Activated T-helper 1 cell treated with anti-CD3 and anti-CD28 coated beads, Interleukin-2, amount 50 U/mL, for 16 hours (primary cell): ENCODE measurements around the gene TNS4.

Experiments
- DNase-seq, 2 donors: peaks; one replicate each; pipeline ENCODE4 v3.0.0-alpha.2; 2020; ENCODE audit warnings: low read depth in 1 of 2, low spot score in 1 of 2

The TNS4 gene

GRCh38 chr17:40473573-40474365 lies 27.7 kb downstream of the TNS4 start:
- no peak for DNase-seq

- DNase-seq, result no peak
Measured at GRCh38 chr17:40472733-40473452, 28.5 kb downstream of the TNS4 start.

- no peak for DNase-seq
Measured at GRCh38 chr17:40471846-40472732, 29.3 kb downstream of the TNS4 start.

GRCh38 chr17:40470932-40471828 lies 30.2 kb downstream of the TNS4 start:
- no peak for DNase-seq

GRCh38 chr17:40469805-40470675 lies 31.4 kb downstream of the TNS4 start:
- DNase-seq, result no peak

DNA sequence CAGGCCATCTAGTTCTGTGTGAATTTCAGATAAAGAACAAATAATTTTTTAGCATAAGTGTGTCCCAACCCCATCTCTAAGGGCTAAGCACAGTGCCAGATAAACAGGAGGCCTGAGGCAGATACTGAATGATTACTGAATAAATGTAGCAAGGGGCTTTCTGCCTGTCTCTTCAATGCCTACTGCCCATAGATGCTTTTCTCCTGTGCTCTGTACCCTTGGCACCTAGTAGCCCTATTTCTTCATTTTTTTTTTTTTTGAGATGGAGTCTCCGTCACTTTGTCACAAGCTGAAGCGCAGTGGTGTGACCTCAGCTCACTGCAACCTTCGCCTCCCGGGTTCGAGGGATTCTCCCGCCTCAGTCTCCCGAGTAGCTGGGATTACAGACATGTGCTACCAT lies 32.9 kb downstream of the TNS4 start:
- DNase-seq, result no peak

DNA sequence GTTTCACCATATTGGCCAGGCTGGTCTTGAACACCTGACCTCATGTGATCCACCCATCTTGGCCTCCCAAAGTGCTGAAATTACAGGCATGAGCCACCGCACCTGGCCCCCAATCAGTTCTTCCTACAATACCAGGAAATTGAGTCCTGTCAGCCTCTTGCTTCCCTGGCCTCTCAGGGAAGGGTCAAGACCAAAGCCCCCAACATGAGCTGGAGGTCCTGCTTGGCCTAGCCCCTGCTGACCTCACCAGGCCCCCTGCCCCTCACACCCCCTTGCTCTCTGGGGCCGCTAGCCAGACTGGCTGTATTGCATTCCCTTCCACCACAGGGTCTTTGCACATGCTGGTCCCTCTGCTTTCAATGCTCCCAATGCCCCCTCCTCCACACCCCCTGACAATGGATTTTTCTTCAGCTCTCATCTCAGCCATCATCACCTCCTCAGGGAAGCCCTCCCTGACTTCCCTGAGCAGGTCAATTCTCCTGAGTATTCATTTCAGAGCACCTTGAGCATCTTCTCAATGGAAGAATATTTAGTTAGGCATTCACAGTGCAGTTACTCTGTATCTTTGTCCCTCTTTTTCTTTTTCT lies 34.0 kb downstream of the TNS4 start:
- no peak for DNase-seq

DNA sequence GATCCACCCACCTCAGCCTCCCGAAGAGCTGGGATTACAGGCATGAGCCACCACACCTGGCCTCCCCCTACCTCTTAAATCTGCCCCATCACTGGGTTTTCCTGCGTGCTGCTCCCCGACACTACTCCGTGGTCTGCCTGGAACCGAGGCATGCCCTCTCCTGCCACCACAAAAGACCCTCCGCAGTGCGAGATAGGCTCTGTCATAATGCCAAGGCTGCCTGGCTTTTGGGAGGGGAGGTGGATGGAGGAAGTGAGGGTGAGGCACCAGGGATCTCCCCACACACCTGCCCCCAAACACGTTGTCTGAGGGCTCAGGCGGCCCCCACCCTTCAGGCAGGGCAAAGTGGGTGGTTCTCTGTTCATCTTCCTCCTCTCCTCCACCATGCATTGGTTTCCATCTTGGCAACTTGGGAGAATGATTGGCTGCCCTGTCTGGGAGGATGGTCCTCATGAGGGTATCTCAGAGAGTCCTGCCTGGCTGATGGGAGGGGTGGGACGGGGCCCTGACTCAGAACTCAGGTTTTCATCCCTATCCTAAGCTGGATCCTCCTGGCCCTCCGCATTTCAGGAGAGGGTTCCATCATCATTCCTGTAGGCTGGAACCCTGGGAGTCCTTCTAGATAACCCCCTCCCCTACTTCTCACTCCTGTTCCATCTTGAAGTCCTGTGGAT lies 35.0 kb downstream of the TNS4 start:
- DNase-seq, result no peak

GRCh38 chr17:40464392-40464855 lies 37.0 kb downstream of the TNS4 start:
- DNase-seq, result no peak

- no peak for DNase-seq
Measured at GRCh38 chr17:40463122-40463550, 38.3 kb downstream of the TNS4 start.

DNA sequence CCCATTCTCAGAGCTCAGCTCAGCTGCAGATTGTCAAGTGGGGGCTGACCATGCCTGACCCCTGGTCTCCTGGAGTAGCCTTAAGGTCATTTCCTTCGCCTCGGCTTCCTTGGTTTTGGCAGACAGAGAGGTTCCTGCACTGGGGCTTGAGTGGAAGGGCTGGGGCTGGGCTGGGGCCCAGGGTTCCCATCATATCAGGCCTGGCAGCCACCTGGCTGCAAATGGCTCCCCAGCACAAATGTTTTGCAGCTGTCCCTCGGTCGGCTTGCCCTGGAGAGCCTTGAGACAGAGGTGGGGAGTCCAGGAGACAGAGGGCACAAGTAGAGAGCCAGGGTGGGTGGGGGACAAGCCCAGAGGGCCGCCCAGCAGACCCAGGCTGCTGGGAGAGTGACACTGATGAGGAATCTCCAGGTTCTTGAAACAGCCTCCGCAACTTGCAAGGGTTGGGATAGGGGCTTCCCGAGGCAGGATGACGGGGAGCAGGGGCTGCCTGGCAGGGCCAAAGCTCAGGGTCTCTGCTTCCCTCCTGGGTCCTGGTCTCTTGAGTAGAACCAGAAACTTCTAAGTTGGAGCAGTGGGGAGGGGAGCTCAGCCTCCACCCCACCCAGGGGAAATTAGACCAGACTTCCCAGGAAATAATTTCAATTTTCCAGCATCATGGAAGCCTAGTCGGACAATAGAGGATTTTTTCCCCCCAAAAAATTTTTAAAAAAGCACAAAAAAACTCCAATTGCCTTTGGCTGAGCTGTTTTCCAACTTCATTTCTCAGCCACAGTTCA lies 38.9 kb downstream of the TNS4 start:
- no peak for DNase-seq

DNA sequence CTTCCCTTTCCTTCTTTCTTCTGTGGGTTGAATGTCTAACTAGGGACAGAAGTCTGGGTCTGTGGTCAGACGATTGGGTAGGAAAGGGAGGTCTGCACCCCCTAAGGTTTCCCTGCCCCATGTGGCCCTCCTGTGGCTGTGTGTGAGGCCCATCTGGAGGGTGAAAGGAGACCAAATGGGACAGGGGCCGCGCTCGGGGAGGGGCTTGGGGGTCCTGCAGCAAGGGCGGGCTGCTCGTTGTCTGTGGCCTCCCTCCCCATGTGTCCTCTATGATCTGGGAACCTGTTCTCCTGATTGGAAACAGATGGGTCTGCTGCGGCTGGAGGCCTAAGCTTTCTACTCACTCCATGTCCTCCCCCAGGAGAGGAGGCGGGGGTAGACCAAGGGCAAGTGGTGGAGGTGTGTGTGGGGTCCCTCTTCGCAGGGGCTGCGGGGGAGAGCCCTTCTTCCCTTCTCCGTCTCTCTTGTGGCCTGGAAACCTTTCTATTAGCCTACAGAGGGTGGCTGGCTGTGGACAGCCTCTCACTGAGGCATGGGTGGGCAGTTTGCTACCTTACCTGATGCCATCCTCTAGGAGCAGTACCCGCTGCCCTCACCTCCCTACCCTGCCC lies 39.6 kb downstream of the TNS4 start:
- no peak for DNase-seq

GRCh38 chr17:40460968-40461731 lies 40.3 kb downstream of the TNS4 start:
- DNase-seq, result no peak

- no peak for DNase-seq
Measured at GRCh38 chr17:40460604-40460967, 40.8 kb downstream of the TNS4 start.

GRCh38 chr17:40459636-40460603 lies 41.5 kb downstream of the TNS4 start:
- no peak for DNase-seq
